Osteocyte (in vitro differentiated cells): ENCODE data around the gene ACOT7. TPM values are rescaled to one million over a fixed set of nuclear protein-coding genes. Genes with fewer than 3 reads are reported as not detected.
A peak's percentile ranks its signal among the peaks of the same experiment; 100 is the strongest.

Source experiments
- DNase-seq: peaks from one replicate; pipeline ENCODE4 v3.0.0; 2021; ENCODE audit warnings: mixed read lengths; ENCODE audit not compliant: unreplicated experiment; ENCODE audit errors: extremely low spot score
- H3K27ac Mint-ChIP-seq: one replicate; pipeline ENCODE4 v1.8.0; 2021; ENCODE audit warnings: mild to moderate bottlenecking, mixed read lengths; ENCODE audit not compliant: unreplicated experiment
- H3K27me3 Mint-ChIP-seq: one replicate; pipeline ENCODE4 v1.8.0; 2021; ENCODE audit warnings: mixed read lengths; ENCODE audit not compliant: unreplicated experiment
- H3K36me3 Mint-ChIP-seq: one replicate; pipeline ENCODE4 v1.8.0; 2021; ENCODE audit warnings: mixed read lengths; ENCODE audit not compliant: unreplicated experiment
- H3K4me1 Mint-ChIP-seq: one replicate; pipeline ENCODE4 v1.8.0; 2021; ENCODE audit warnings: mixed read lengths; ENCODE audit not compliant: unreplicated experiment
- H3K4me3 Mint-ChIP-seq: one replicate; pipeline ENCODE4 v1.8.0; 2021; ENCODE audit warnings: mild to moderate bottlenecking, moderate library complexity, mixed read lengths; ENCODE audit not compliant: unreplicated experiment
- H3K9me3 Mint-ChIP-seq: one replicate; pipeline ENCODE4 v1.8.0; 2021; ENCODE audit warnings: mixed read lengths; ENCODE audit not compliant: unreplicated experiment
- total RNA-seq: library from RNA; stranded (reverse); gene quantifications from 2 replicates; pipeline ENCODE4 v1.2.1, GENCODE V29; 2021
- TF ChIP-seq, protein P1 (sequence below): fragments of 200-600 bp; sonication (generic); IDR thresholded peaks from 2 replicates; pipeline ENCODE4 v1.5.0; 2021; ENCODE audit warnings: antibody characterized with exemption, mild to moderate bottlenecking, moderate library complexity

The ACOT7 gene
- total RNA-seq, 1 donor from 2014 or later, result 21.8 TPM

DNA sequence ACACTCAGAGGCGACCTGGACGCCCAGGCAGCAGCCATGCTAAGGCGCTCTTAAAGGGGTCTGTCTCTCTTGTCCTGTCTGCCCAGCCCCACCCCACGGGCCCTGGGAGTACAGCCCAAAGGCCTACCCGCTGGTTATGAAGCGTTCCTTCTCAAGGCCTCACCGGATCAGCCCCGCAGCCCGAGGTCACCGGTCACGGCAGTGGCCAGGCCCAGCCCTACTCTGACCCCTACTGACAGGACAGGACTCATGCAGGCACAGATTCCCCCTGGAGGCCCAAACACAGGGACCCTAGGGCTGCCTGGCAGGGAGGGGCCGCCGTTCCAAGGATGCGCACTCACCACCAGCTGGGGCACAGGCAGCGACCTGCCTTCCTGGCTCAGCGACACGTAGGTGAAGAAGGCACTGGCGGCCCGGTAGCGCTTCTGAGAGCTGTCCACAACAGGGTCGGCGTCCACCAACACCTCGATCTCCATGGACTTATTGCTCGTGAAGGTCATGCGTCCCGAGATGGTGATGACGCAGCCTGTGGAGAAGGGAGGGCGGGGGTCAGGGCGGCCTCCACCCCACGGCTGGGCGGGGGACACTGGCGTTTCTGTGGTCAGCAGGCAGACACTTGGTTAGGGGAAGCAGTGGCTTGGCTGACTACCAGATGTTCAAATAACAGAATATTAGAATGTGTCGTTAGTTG lies 112.7 kb downstream of the ACOT7 start:
- Mint-ChIP-seq H3K9me3 (no peaks in the 10 kb centered on the region), H3K27me3 (no peaks in the 10 kb centered on the region)

DNA sequence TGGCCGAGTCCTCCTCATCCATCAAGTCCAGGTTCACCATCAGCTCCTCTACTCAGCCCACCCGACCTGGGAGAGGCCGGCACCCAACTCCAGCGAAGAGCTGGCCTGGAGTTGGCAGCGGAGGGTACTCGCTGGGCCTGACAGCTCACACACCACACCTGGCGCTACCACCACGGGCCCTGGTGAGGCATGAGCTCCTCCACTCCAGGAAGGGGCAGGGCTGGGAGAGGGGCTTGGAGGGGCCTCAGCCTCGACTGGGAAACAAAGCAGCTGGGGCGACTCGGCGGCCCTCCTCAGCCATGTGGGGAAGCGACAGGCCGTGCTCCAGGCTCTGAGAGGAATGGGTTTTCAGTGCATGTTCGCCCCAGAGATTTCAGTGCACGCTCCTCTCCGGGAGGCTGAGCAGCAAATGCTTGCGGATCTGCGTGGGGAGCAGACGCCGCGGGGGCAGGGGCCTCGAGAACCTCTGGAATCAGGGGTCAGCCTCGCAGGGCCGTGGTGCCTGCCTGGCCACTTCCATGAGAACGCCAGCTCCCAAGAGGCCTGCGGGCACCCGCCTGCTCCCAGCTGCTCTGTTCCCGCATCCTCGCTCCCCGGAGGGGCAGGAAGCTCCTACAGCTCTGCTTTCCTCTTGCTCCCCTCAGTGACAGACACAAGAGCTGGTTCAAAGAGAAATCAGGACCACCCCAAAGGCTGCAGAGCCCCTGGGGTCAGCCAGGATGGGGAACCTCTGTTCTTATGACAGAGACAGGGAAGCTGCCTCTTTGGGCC lies 113.8 kb downstream of the ACOT7 start:
- no peaks in the 10 kb centered on the region for H3K27me3 Mint-ChIP-seq
- H3K36me3 Mint-ChIP-seq, result no peaks in the 10 kb centered on the region
- TF ChIP-seq, protein P1, sequence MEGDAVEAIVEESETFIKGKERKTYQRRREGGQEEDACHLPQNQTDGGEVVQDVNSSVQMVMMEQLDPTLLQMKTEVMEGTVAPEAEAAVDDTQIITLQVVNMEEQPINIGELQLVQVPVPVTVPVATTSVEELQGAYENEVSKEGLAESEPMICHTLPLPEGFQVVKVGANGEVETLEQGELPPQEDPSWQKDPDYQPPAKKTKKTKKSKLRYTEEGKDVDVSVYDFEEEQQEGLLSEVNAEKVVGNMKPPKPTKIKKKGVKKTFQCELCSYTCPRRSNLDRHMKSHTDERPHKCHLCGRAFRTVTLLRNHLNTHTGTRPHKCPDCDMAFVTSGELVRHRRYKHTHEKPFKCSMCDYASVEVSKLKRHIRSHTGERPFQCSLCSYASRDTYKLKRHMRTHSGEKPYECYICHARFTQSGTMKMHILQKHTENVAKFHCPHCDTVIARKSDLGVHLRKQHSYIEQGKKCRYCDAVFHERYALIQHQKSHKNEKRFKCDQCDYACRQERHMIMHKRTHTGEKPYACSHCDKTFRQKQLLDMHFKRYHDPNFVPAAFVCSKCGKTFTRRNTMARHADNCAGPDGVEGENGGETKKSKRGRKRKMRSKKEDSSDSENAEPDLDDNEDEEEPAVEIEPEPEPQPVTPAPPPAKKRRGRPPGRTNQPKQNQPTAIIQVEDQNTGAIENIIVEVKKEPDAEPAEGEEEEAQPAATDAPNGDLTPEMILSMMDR, result no peak
- DNase-seq, result no peak
- H3K27ac Mint-ChIP-seq, result no peak overlapping the region
- no peaks in the 10 kb centered on the region for H3K9me3 Mint-ChIP-seq
- H3K4me3 Mint-ChIP-seq, result no peak overlapping the region
- peaks cover 12% of the 10 kb centered on the region for H3K4me1 Mint-ChIP-seq

More for the DNA sequence above, 112.7 kb downstream of the ACOT7 start:
- TF ChIP-seq, protein P1, result peak; percentile 35
- no peak overlapping the region for H3K27ac Mint-ChIP-seq
- peaks cover 9% of the 10 kb centered on the region for H3K4me1 Mint-ChIP-seq
- H3K36me3 Mint-ChIP-seq, result no peaks in the 10 kb centered on the region
- DNase-seq, result no peak
- H3K4me3 Mint-ChIP-seq, result no peak overlapping the region

DNA sequence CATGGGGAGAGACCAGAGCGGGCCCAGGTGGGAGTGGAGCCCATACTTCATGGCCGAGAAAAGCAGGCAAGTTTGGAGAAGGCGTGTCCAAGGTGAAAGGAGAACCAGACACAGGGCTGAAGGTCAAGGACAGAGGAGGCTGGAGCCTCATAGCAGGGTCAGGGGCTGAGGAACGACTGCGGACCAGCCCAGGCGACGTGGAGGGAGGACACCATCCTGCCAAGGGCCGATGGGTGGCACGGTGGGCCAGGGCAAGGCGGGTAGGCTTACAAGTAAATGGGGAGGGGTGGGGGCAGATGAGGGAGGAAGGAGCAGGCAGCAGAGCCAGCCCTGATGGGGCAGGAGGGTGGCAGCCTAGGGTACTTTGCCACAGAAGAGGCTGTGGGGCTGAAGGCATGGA lies 114.5 kb downstream of the ACOT7 start:
- H3K4me3 Mint-ChIP-seq, result no peak overlapping the region
- H3K4me1 Mint-ChIP-seq, result peaks cover 12% of the 10 kb centered on the region
- no peak for DNase-seq
- TF ChIP-seq, protein P1, result no peak
- H3K27ac Mint-ChIP-seq, result no peak overlapping the region
- H3K9me3 Mint-ChIP-seq, result no peaks in the 10 kb centered on the region
- H3K36me3 Mint-ChIP-seq, result no peaks in the 10 kb centered on the region
- no peaks in the 10 kb centered on the region for H3K27me3 Mint-ChIP-seq

DNA sequence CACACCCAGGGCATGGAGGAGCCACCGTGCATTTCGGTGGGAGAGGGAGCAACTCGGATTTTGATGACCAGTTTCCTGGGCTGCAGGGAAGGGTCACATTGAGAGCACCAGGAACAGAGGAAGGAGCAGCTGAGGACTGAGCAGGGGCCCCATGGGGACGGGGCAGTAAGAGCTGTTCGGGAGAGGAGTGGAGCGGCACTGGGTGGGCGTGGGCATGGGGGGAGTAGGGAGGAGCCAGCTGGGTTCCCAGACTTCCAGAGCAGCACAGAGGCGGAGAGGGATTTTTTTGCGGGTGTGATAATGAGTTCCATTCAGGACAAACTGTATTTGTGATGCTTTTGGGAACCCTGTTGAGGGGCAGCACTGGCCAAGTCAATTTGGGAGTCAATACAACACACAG lies 115.3 kb downstream of the ACOT7 start:
- no peak overlapping the region for H3K4me3 Mint-ChIP-seq
- H3K9me3 Mint-ChIP-seq, result no peaks in the 10 kb centered on the region
- peaks cover 17% of the 10 kb centered on the region for H3K4me1 Mint-ChIP-seq
- no peaks in the 10 kb centered on the region for H3K27me3 Mint-ChIP-seq
- no peaks in the 10 kb centered on the region for H3K36me3 Mint-ChIP-seq
- no peak for DNase-seq
- TF ChIP-seq, protein P1, result no peak
- H3K27ac Mint-ChIP-seq, result no peak overlapping the region
